Measurements from ENCODE around the gene DNAJB1. TPM values are rescaled to one million over a fixed set of nuclear protein-coding genes. Genes with fewer than 3 reads are reported as not detected.

Gene DNAJB1
- total and polyA plus RNA-seq, 2 experiments from 2014 or later: 43.2 to 53.3 TPM

DNA sequence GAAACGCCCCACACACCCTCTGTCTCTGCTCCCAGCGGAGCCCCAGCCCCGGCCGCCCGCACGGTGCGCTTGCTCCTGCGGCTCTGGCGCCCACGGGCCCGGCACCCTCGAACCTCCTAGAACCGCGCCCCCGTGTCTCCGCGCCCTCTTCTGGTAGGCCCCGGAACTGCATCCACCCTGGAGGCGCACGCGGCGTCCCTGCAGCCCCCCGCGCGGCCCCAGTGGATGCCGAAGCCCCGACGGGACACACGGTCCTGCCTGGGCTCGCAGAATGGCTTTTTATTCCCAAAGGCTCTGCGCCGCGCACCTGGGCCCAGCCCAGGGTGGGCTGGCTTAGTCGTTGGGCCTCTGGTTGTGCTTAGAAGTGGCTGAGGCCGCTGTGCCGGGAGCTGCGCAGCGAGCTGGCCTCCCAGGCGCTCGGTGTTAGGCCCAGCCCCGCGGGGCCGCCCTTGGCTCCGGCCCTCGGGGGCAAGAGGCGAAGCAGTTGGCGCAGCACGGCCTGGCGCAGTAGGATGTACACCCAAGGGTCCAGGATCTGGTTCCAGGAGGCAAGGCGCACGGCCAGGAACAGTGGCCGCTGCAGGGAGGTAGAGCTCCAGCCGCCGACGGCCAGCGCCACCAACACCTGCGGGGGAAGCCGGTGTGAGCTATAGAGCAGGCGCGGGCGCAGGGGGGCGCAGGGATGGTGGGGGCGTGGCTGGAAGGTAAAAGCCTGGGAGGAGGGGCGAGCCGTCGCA lies 45.8 kb downstream of the DNAJB1 start:
- ATAC-seq: peak; percentile 68
- Mint-ChIP-seq H3K36me3 (ENCODE audit: low read depth) (peaks cover 12% of the 10 kb centered on the region), H3K27ac (no peak overlapping the region), H3K9me3 (no peaks in the 10 kb centered on the region), H3K27me3 (ENCODE audit: insufficient read depth, low read depth, poor library complexity) (peaks cover 27% of the 10 kb centered on the region), H3K4me1 (peaks cover 31% of the 10 kb centered on the region), H3K4me3 (peak overlapping the region; percentile 61)
- H4K20me1 ChIP-seq (replicated peaks; ENCODE audit: insufficient read depth): no peaks in the 10 kb centered on the region; the same call in 1 of the 2 replicates
- H3F3A ChIP-seq (replicated peaks; ENCODE audit: low read depth): 0 out of 2 replicates have a peak, but pooled peaks cover 9% of the 10 kb centered on the region
- no peak overlapping the region for H3K27ac ChIP-seq (ENCODE audit: low read depth)
- TF ChIP-seq, protein P1, sequence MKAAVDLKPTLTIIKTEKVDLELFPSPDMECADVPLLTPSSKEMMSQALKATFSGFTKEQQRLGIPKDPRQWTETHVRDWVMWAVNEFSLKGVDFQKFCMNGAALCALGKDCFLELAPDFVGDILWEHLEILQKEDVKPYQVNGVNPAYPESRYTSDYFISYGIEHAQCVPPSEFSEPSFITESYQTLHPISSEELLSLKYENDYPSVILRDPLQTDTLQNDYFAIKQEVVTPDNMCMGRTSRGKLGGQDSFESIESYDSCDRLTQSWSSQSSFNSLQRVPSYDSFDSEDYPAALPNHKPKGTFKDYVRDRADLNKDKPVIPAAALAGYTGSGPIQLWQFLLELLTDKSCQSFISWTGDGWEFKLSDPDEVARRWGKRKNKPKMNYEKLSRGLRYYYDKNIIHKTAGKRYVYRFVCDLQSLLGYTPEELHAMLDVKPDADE (IDR thresholded peaks at IDR 0.05): no peak
- TF ChIP-seq POLR2AphosphoS5 (IDR thresholded peaks at IDR 0.05; ENCODE audit: low read depth): peak; percentile 86
- TF ChIP-seq, protein P2, sequence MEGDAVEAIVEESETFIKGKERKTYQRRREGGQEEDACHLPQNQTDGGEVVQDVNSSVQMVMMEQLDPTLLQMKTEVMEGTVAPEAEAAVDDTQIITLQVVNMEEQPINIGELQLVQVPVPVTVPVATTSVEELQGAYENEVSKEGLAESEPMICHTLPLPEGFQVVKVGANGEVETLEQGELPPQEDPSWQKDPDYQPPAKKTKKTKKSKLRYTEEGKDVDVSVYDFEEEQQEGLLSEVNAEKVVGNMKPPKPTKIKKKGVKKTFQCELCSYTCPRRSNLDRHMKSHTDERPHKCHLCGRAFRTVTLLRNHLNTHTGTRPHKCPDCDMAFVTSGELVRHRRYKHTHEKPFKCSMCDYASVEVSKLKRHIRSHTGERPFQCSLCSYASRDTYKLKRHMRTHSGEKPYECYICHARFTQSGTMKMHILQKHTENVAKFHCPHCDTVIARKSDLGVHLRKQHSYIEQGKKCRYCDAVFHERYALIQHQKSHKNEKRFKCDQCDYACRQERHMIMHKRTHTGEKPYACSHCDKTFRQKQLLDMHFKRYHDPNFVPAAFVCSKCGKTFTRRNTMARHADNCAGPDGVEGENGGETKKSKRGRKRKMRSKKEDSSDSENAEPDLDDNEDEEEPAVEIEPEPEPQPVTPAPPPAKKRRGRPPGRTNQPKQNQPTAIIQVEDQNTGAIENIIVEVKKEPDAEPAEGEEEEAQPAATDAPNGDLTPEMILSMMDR (conservative IDR thresholded peaks at IDR 0.05; ENCODE audit: low read depth in 2 of 2): peak; percentile 77 to 83
- TF ChIP-seq, protein P3, sequence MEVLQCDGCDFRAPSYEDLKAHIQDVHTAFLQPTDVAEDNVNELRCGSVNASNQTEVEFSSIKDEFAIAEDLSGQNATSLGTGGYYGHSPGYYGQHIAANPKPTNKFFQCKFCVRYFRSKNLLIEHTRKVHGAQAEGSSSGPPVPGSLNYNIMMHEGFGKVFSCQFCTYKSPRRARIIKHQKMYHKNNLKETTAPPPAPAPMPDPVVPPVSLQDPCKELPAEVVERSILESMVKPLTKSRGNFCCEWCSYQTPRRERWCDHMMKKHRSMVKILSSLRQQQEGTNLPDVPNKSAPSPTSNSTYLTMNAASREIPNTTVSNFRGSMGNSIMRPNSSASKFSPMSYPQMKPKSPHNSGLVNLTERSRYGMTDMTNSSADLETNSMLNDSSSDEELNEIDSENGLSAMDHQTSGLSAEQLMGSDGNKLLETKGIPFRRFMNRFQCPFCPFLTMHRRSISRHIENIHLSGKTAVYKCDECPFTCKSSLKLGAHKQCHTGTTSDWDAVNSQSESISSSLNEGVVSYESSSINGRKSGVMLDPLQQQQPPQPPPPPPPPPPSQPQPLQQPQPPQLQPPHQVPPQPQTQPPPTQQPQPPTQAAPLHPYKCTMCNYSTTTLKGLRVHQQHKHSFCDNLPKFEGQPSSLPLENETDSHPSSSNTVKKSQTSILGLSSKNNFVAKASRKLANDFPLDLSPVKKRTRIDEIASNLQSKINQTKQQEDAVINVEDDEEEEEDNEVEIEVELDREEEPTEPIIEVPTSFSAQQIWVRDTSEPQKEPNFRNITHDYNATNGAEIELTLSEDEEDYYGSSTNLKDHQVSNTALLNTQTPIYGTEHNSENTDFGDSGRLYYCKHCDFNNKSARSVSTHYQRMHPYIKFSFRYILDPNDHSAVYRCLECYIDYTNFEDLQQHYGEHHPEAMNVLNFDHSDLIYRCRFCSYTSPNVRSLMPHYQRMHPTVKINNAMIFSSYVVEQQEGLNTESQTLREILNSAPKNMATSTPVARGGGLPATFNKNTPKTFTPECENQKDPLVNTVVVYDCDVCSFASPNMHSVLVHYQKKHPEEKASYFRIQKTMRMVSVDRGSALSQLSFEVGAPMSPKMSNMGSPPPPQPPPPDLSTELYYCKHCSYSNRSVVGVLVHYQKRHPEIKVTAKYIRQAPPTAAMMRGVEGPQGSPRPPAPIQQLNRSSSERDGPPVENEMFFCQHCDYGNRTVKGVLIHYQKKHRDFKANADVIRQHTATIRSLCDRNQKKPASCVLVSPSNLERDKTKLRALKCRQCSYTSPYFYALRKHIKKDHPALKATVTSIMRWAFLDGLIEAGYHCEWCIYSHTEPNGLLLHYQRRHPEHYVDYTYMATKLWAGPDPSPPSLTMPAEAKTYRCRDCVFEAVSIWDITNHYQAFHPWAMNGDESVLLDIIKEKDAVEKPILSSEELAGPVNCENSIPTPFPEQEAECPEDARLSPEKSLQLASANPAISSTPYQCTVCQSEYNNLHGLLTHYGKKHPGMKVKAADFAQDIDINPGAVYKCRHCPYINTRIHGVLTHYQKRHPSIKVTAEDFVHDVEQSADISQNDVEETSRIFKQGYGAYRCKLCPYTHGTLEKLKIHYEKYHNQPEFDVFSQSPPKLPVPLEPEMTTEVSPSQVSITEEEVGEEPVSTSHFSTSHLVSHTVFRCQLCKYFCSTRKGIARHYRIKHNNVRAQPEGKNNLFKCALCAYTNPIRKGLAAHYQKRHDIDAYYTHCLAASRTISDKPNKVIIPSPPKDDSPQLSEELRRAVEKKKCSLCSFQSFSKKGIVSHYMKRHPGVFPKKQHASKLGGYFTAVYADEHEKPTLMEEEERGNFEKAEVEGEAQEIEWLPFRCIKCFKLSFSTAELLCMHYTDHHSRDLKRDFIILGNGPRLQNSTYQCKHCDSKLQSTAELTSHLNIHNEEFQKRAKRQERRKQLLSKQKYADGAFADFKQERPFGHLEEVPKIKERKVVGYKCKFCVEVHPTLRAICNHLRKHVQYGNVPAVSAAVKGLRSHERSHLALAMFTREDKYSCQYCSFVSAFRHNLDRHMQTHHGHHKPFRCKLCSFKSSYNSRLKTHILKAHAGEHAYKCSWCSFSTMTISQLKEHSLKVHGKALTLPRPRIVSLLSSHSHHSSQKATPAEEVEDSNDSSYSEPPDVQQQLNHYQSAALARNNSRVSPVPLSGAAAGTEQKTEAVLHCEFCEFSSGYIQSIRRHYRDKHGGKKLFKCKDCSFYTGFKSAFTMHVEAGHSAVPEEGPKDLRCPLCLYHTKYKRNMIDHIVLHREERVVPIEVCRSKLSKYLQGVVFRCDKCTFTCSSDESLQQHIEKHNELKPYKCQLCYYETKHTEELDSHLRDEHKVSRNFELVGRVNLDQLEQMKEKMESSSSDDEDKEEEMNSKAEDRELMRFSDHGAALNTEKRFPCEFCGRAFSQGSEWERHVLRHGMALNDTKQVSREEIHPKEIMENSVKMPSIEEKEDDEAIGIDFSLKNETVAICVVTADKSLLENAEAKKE (CRISPR knock-in tag; IDR thresholded peaks at IDR 0.05): no peak
- H3K27me3 ChIP-seq (ENCODE audit: insufficient read depth): peaks cover 18% of the 10 kb centered on the region
- peak overlapping the region; percentile 92 for H3K4me2 ChIP-seq
- peak overlapping the region; percentile 84 for H2AFZ ChIP-seq
- H3K4me1 ChIP-seq (ENCODE audit: insufficient read depth): peaks cover 12% of the 10 kb centered on the region
- no peaks in the 10 kb centered on the region for H3K79me2 ChIP-seq (replicated peaks; ENCODE audit: insufficient read depth)
- H3K36me3 ChIP-seq (ENCODE audit: insufficient read depth): no peaks in the 10 kb centered on the region; the same call in 1 of the 2 replicates
- peak; percentile 92 for DNase-seq (ENCODE audit: low spot score)
- H3K4me3 ChIP-seq: peak overlapping the region; percentile 65
- no peaks in the 10 kb centered on the region for H3K9me2 ChIP-seq (ENCODE audit: insufficient read depth)

Data from GM23338 (cell line).